GM23248 (cell line): Measurements from ENCODE around the gene LRRC7. TPM values are rescaled to one million over a fixed set of nuclear protein-coding genes. Genes with fewer than 3 reads are reported as not detected.

Experiments used
- DNase-seq: peaks from one replicate; pipeline ENCODE4 v3.0.0-alpha.2; 2015
- H2AFZ ChIP-seq: fragments of 200-600 bp; sonication (generic); 2 replicates; pipeline ENCODE4 v1.6.1; 2016; ENCODE audit warnings: antibody characterized with exemption
- H3F3A ChIP-seq: fragments of 200-600 bp; sonication (generic); 2 replicates; pipeline ENCODE4 v1.6.1; 2016; ENCODE audit warnings: mild to moderate bottlenecking, antibody characterized with exemption, mixed run types; ENCODE audit not compliant: insufficient read depth
- H3K27ac ChIP-seq: fragments of 200-600 bp; sonication (generic); 2 replicates; pipeline ENCODE4 v1.5.1; 2016; ENCODE audit warnings: mild to moderate bottlenecking
- H3K27me3 ChIP-seq: fragments of 200-600 bp; sonication (generic); replicated peaks from 2 replicates; pipeline ENCODE4 v1.6.1; 2016; ENCODE audit warnings: mild to moderate bottlenecking; ENCODE audit not compliant: insufficient read depth
- H3K36me3 ChIP-seq: fragments of 200-600 bp; sonication (generic); 2 replicates; pipeline ENCODE4 v1.6.1; 2016; ENCODE audit warnings: low read depth, mild to moderate bottlenecking
- H3K4me1 ChIP-seq: fragments of 200-600 bp; sonication (generic); 2 replicates; pipeline ENCODE4 v1.6.1; 2016; ENCODE audit warnings: mild to moderate bottlenecking; ENCODE audit not compliant: insufficient read depth
- H3K4me2 ChIP-seq: fragments of 200-600 bp; sonication (generic); one replicate; pipeline ENCODE4 v1.6.1; 2016; ENCODE audit warnings: mild to moderate bottlenecking; ENCODE audit not compliant: unreplicated experiment
- H3K4me3 ChIP-seq: fragments of 200-600 bp; sonication (generic); 2 replicates; pipeline ENCODE4 v1.5.1; 2016; ENCODE audit warnings: mild to moderate bottlenecking
- H3K79me2 ChIP-seq: fragments of 200-600 bp; sonication (generic); 2 replicates; pipeline ENCODE4 v1.6.1; 2016; ENCODE audit warnings: mild to moderate bottlenecking; ENCODE audit not compliant: insufficient read depth
- H3K9ac ChIP-seq: fragments of 200-600 bp; sonication (generic); 2 replicates; pipeline ENCODE4 v1.6.1; 2016; ENCODE audit warnings: mild to moderate bottlenecking
- H3K9me2 ChIP-seq: fragments of 200-600 bp; sonication (generic); 2 replicates; pipeline ENCODE4 v1.6.1; 2016; ENCODE audit warnings: mixed run types, mild to moderate bottlenecking, moderate library complexity; ENCODE audit not compliant: insufficient read depth
- H3K9me3 ChIP-seq: fragments of 200-600 bp; sonication (generic); one replicate; pipeline ENCODE4 v1.6.1; 2017; ENCODE audit warnings: low read depth
- H4K20me1 ChIP-seq: fragments of 200-600 bp; sonication (generic); 2 replicates; pipeline ENCODE4 v1.6.0; 2016; ENCODE audit not compliant: insufficient read depth
- EZH2 ChIP-seq: fragments of 200-600 bp; sonication (generic); IDR thresholded peaks from 2 replicates; pipeline ENCODE4 v1.6.1; 2018; ENCODE audit warnings: antibody characterized with exemption, mild to moderate bottlenecking; ENCODE audit not compliant: insufficient read depth, poor library complexity, severe bottlenecking
- EZH2phosphoT487 ChIP-seq: fragments of 200-600 bp; sonication (generic); IDR thresholded peaks from 2 replicates; pipeline ENCODE4 v1.6.1; 2018; ENCODE audit warnings: antibody characterized with exemption, moderate library complexity, mild to moderate bottlenecking, low read depth; ENCODE audit not compliant: insufficient read depth
- WGBS, 2 experiments: methylation state at CpG; one replicate each; pipeline ENCODE4 v1.1.6; 2015 to 2017; ENCODE audit warnings: low lambda C conversion rate in 2 of 2, low coverage in 1 of 2; ENCODE audit errors: missing lambda C conversion rate in 2 of 2; 5-methylcytosine and 5-hydroxymethylcytosine counted together
- in situ Hi-C: fragments of 300-500 bp; cut with MboI; formaldehyde crosslinking; loops from 2 replicates; pipeline ENCODE4 v1.15.0; 2020
- polyA plus RNA-seq: library from polyadenylated mRNA; unstranded; fragments of >200 nt; fragmentation: Nextera tagmentation; extraction: Ambion mirVana; gene quantifications from 2 replicates; pipeline ENCODE4 v1.2.1, GENCODE V29; 2016
- total RNA-seq: library from RNA; depleted of rRNA; stranded (reverse); fragments of >200 nt; shearing (Covaris generic); gene quantifications from 2 replicates; pipeline ENCODE4 v1.2.3, GENCODE V29; 2014

Gene LRRC7
- total and polyA plus RNA-seq, 2 experiments from 2014 or later = 0.29 TPM; not detected in 1

DNA sequence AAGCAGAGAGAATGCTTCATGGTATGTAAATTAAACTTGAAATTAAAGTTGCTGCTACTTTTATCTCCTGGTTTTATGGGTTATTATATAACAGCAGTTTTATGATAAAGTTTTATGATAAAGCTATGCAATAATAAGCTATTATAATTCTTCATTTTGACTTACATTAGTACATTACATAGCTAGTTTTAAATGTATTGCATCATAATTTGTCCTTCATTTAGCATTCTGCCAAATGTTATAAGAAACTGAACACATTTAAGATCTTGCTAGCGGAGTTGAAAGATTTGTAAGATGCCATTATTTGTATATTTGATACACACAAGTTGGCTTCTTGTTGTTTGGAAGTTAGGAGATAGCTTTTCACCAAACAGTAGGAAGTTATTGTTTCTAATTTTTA lies 536.0 kb downstream of the LRRC7 start:
- no peak for DNase-seq
- Histone ChIP-seq H3K9me2 (no peaks in the 10 kb centered on the region), H3K36me3 (no peaks in the 10 kb centered on the region), H3K4me2 (no peak overlapping the region), H3K9me3 (no peaks in the 10 kb centered on the region), H3K79me2 (no peaks in the 10 kb centered on the region), H4K20me1 (no peaks in the 10 kb centered on the region), H3F3A (no peaks in the 10 kb centered on the region), H3K4me3 (no peak overlapping the region), H3K27ac (no peak overlapping the region), H3K4me1 (no peaks in the 10 kb centered on the region), H2AFZ (no peak overlapping the region), H3K27me3 (no peaks in the 10 kb centered on the region), H3K9ac (no peak overlapping the region)
- 90 to 100% methylated on average over 1 of the region's 1 CpG for WGBS, 2 experiments
- in situ Hi-C loops = no loop called here
- TF ChIP-seq EZH2 (no peak), EZH2phosphoT487 (no peak)

DNA sequence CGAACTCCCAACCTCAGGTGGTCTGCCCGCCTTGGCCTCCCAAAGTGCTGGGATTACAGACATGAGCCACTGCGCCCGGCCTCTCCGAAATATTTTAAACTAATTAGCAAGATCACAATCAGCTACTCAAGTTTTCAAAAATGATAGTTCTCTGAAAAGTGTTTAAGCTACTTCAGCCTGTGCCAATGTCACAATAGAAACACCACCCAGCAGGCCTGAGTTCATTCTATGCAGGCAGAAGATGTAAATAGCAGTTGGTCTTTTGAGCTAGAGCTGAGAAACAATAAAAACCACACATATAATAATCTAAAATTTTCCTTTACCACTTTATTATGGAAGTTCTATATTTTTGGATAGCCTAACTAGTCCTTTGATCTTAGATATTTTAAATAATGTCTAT lies 541.5 kb downstream of the LRRC7 start:
- no peak for DNase-seq
- no peak overlapping the region for H3K4me3 ChIP-seq
- no peaks in the 10 kb centered on the region for H3F3A ChIP-seq
- no peaks in the 10 kb centered on the region for H3K36me3 ChIP-seq
- H2AFZ ChIP-seq = no peak overlapping the region
- WGBS, 2 experiments = 74 to 86% methylated on average over 5 of the region's 5 CpGs
- no peaks in the 10 kb centered on the region for H3K9me3 ChIP-seq
- no peaks in the 10 kb centered on the region for H4K20me1 ChIP-seq
- in situ Hi-C loops = no loop called here
- no peak overlapping the region for H3K4me2 ChIP-seq
- no peaks in the 10 kb centered on the region for H3K9me2 ChIP-seq
- H3K27me3 ChIP-seq = no peaks in the 10 kb centered on the region
- H3K27ac ChIP-seq = no peak overlapping the region
- no peak for TF ChIP-seq EZH2phosphoT487
- no peak for TF ChIP-seq EZH2
- H3K4me1 ChIP-seq = no peaks in the 10 kb centered on the region
- no peaks in the 10 kb centered on the region for H3K79me2 ChIP-seq
- no peak overlapping the region for H3K9ac ChIP-seq

DNA sequence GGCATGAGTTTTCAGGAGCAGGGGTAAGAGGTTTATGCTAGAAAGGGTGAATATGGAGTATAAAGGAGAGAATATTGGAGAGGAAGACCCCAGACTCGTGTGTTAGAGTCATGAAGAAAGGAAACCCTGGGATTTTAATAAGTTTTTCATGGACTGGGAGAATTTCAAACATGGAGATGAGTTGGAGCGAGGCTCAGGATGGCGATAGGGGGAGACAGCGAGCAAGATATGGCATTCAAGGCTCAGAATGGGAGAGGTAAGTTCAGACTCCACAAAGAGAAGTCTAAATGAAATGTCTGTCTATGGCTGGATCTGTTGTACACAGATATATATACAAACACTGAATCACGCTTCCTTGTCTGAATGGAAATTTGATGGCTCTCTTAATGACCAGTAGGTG lies 545.1 kb downstream of the LRRC7 start:
- no peaks in the 10 kb centered on the region for H3K27me3 ChIP-seq
- H3F3A ChIP-seq = no peaks in the 10 kb centered on the region
- no peak for DNase-seq
- H3K36me3 ChIP-seq = no peaks in the 10 kb centered on the region
- in situ Hi-C loops = no loop called here
- H3K9me2 ChIP-seq = no peaks in the 10 kb centered on the region
- WGBS, 2 experiments = 68% methylated on average over 5 of the region's 5 CpGs
- no peak overlapping the region for H2AFZ ChIP-seq
- no peak overlapping the region for H3K27ac ChIP-seq
- H3K4me3 ChIP-seq = no peak overlapping the region
- no peak overlapping the region for H3K4me2 ChIP-seq
- H3K9ac ChIP-seq = no peak overlapping the region
- no peaks in the 10 kb centered on the region for H3K4me1 ChIP-seq
- H4K20me1 ChIP-seq = no peaks in the 10 kb centered on the region
- TF ChIP-seq EZH2 = no peak
- no peak for TF ChIP-seq EZH2phosphoT487
- no peaks in the 10 kb centered on the region for H3K79me2 ChIP-seq
- H3K9me3 ChIP-seq = no peaks in the 10 kb centered on the region

DNA sequence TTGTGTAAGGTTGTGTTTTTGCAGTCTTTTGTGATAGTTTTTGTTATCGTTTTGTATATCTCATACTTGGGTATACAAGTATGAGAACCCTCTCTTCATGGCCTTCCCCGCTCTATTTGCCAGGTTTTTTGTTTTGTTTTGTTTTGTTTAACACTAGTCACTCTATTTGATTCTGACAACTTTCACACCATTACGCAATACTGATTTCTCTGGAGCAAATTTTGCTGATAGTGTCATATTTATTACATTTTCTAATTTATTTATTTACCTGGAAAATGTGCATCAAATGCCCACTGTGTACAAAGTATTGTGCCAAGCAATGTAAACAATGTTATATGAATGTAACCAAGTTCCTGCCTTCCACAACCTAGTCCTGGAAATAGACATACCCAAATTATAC lies 547.6 kb downstream of the LRRC7 start:
- Histone ChIP-seq H3K9me3 (no peaks in the 10 kb centered on the region), H2AFZ (no peak overlapping the region), H3K36me3 (no peaks in the 10 kb centered on the region), H3F3A (no peaks in the 10 kb centered on the region), H4K20me1 (no peaks in the 10 kb centered on the region), H3K27ac (no peak overlapping the region), H3K9ac (no peak overlapping the region), H3K27me3 (no peaks in the 10 kb centered on the region), H3K4me1 (no peaks in the 10 kb centered on the region), H3K79me2 (no peaks in the 10 kb centered on the region), H3K4me3 (no peak overlapping the region), H3K4me2 (no peak overlapping the region), H3K9me2 (no peaks in the 10 kb centered on the region)
- no peak for DNase-seq
- 88 to 94% methylated on average over 3 of the region's 3 CpGs for WGBS, 2 experiments
- TF ChIP-seq EZH2 = no peak
- in situ Hi-C loops = no loop called here

DNA sequence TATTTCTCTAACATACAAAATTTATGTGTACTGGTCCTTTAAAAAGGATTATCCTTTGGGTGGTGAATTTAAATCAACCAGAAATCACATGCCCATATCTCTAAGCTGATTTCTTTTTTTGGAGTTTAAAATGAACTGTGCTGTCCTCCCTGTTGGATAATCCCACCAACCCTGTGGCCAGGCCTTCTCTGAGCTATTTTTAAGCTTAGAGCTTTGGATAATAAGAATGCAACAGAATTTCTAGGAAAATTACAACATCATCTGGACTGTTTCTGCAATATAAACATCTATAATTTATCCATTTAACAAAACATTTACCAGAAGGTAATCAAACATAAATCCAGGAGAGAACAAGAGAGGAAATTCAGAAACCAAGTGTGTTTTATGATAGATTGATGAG lies 549.3 kb downstream of the LRRC7 start:
- DNase-seq = no peak
- in situ Hi-C loops = no loop called here
- H3K27ac ChIP-seq = no peak overlapping the region
- H3K4me1 ChIP-seq = no peaks in the 10 kb centered on the region
- TF ChIP-seq EZH2phosphoT487 = no peak
- H3K27me3 ChIP-seq = no peaks in the 10 kb centered on the region
- H2AFZ ChIP-seq = no peak overlapping the region
- H3K9me2 ChIP-seq = no peaks in the 10 kb centered on the region
- no peaks in the 10 kb centered on the region for H3K9me3 ChIP-seq
- no peaks in the 10 kb centered on the region for H3F3A ChIP-seq
- H3K9ac ChIP-seq = no peak overlapping the region
- H4K20me1 ChIP-seq = no peaks in the 10 kb centered on the region
- H3K4me3 ChIP-seq = no peak overlapping the region
- H3K4me2 ChIP-seq = no peak overlapping the region
- H3K36me3 ChIP-seq = no peaks in the 10 kb centered on the region
- no peaks in the 10 kb centered on the region for H3K79me2 ChIP-seq
